Measurements from ENCODE around the gene PTGDS. TPM values are rescaled to one million over a fixed set of nuclear protein-coding genes. Genes with fewer than 3 reads are reported as not detected.

PTGDS gene
- total RNA-seq, 1 donor from 2014 or later, result not detected

- Mint-ChIP-seq H3K4me1 (ENCODE audit: unreplicated experiment) (no peaks in the 10 kb centered on the region), H3K4me3 (ENCODE audit: unreplicated experiment) (no peak overlapping the region), H3K27me3 (ENCODE audit: unreplicated experiment) (peaks cover 7% of the 10 kb centered on the region), H3K9me3 (ENCODE audit: unreplicated experiment) (no peaks in the 10 kb centered on the region), H3K27ac (ENCODE audit: unreplicated experiment) (no peak overlapping the region), H3K36me3 (ENCODE audit: low read depth, unreplicated experiment) (no peaks in the 10 kb centered on the region)
- TF ChIP-seq, protein P1, sequence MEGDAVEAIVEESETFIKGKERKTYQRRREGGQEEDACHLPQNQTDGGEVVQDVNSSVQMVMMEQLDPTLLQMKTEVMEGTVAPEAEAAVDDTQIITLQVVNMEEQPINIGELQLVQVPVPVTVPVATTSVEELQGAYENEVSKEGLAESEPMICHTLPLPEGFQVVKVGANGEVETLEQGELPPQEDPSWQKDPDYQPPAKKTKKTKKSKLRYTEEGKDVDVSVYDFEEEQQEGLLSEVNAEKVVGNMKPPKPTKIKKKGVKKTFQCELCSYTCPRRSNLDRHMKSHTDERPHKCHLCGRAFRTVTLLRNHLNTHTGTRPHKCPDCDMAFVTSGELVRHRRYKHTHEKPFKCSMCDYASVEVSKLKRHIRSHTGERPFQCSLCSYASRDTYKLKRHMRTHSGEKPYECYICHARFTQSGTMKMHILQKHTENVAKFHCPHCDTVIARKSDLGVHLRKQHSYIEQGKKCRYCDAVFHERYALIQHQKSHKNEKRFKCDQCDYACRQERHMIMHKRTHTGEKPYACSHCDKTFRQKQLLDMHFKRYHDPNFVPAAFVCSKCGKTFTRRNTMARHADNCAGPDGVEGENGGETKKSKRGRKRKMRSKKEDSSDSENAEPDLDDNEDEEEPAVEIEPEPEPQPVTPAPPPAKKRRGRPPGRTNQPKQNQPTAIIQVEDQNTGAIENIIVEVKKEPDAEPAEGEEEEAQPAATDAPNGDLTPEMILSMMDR (IDR thresholded peaks at IDR 0.05; ENCODE audit: unreplicated experiment), result no peak
- DNase-seq (ENCODE audit: low spot score), result no peak
Observed at GRCh38 chr9:136958473-136958872, 18.8 kb upstream of the PTGDS start.

GRCh38 chr9:136958898-136959850, 18.1 kb upstream of the PTGDS start:
- Mint-ChIP-seq H3K4me3 (ENCODE audit: unreplicated experiment) (no peak overlapping the region), H3K36me3 (ENCODE audit: low read depth, unreplicated experiment) (no peaks in the 10 kb centered on the region), H3K27me3 (ENCODE audit: unreplicated experiment) (peaks cover 7% of the 10 kb centered on the region), H3K4me1 (ENCODE audit: unreplicated experiment) (no peaks in the 10 kb centered on the region), H3K9me3 (ENCODE audit: unreplicated experiment) (no peaks in the 10 kb centered on the region), H3K27ac (ENCODE audit: unreplicated experiment) (no peak overlapping the region)
- TF ChIP-seq, protein P1 (IDR thresholded peaks at IDR 0.05; ENCODE audit: unreplicated experiment), result no peak
- DNase-seq (ENCODE audit: low spot score), result no peak

DNA sequence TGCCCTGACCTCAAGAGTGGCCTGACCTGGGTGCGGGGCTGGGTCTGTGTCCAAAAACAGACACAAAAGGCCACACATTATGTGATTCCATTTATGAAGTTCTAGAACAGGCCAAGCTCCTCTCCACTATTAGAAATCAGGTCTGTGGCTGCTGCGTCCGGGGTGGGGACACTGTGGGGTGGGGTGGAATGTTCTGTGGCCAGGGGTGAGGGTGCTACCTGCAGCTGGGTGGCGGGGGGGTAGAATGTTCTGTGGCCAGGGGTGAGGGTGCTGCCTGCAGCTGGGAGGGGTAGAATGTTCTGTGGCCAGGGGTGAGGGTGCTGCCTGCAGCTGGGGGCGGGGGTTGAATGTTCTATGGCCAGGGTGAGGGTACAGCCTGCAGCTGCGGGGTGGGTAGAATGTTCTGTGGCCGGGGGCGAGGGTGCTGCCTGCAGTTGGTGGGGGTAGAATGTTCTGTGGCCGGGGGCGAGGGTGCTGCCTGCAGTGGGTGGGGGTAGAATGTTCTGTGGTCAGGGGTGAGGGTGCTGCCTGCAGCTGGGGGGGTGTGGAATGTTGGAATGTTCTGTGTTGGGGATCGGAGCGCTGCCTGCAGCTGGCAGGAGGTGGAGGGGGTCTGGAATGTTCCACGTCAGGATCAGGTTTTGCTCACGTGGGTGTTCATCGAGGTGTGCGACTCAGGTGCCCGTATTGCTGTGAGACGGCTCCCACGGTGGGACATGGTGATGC, 16.9 kb upstream of the PTGDS start:
- H3K4me3 Mint-ChIP-seq (ENCODE audit: unreplicated experiment), result no peak overlapping the region
- peaks cover 8% of the 10 kb centered on the region for H3K27me3 Mint-ChIP-seq (ENCODE audit: unreplicated experiment)

GRCh38 chr9:136960938-136961275, 16.4 kb upstream of the PTGDS start:
- peaks cover 10% of the 10 kb centered on the region for H3K27me3 Mint-ChIP-seq (ENCODE audit: unreplicated experiment)
- no peak overlapping the region for H3K27ac Mint-ChIP-seq (ENCODE audit: unreplicated experiment)
- no peaks in the 10 kb centered on the region for H3K4me1 Mint-ChIP-seq (ENCODE audit: unreplicated experiment)
- no peak for DNase-seq (ENCODE audit: low spot score)
- H3K9me3 Mint-ChIP-seq (ENCODE audit: unreplicated experiment), result no peaks in the 10 kb centered on the region
- H3K4me3 Mint-ChIP-seq (ENCODE audit: unreplicated experiment), result no peak overlapping the region
- H3K36me3 Mint-ChIP-seq (ENCODE audit: low read depth, unreplicated experiment), result no peaks in the 10 kb centered on the region
- TF ChIP-seq, protein P1 (IDR thresholded peaks at IDR 0.05; ENCODE audit: unreplicated experiment), result no peak

More for the DNA sequence above, 16.9 kb upstream of the PTGDS start:
- no peak for DNase-seq (ENCODE audit: low spot score)
- Mint-ChIP-seq H3K36me3 (ENCODE audit: low read depth, unreplicated experiment) (no peaks in the 10 kb centered on the region), H3K4me1 (ENCODE audit: unreplicated experiment) (no peaks in the 10 kb centered on the region), H3K9me3 (ENCODE audit: unreplicated experiment) (no peaks in the 10 kb centered on the region), H3K27ac (ENCODE audit: unreplicated experiment) (no peak overlapping the region)
- TF ChIP-seq, protein P1 (IDR thresholded peaks at IDR 0.05; ENCODE audit: unreplicated experiment), result no peak
